Skeletal muscle satellite cell (primary cell): Measurements from ENCODE around the gene PSMB9. TPM values are rescaled to one million over a fixed set of nuclear protein-coding genes. Genes with fewer than 3 reads are reported as not detected.

Experiments
- H3K27me3 ChIP-seq: 2 replicates; pipeline ENCODE4 v1.7.0; 2013; ENCODE audit warnings: low read length; ENCODE audit not compliant: control insufficient read depth, insufficient read depth
- H3K36me3 ChIP-seq: 2 replicates; pipeline ENCODE4 v1.7.0; 2013; ENCODE audit warnings: mild to moderate bottlenecking, control low read depth, low read length; ENCODE audit not compliant: insufficient read depth
- H3K4me1 ChIP-seq: 2 replicates; pipeline ENCODE4 v1.7.0; 2013; ENCODE audit warnings: low read length; ENCODE audit not compliant: control insufficient read depth, insufficient read depth
- H3K4me2 ChIP-seq: 2 replicates; pipeline ENCODE4 v1.7.0; 2013; ENCODE audit warnings: mild to moderate bottlenecking, low read length
- H3K4me3 ChIP-seq: 2 replicates; pipeline ENCODE4 v1.7.0; 2013; ENCODE audit warnings: low read length
- H3K9ac ChIP-seq: 2 replicates; pipeline ENCODE4 v1.7.0; 2013; ENCODE audit warnings: mild to moderate bottlenecking, low read depth, low read length, moderate library complexity
- H3K9me3 ChIP-seq: replicated peaks from 2 replicates; pipeline ENCODE4 v1.7.0; 2013; ENCODE audit warnings: mild to moderate bottlenecking, control low read depth, low read length
- small RNA-seq: library from RNA; depleted of rRNA; stranded (forward); fragments of <200 nt; gene quantifications from one replicate; pipeline ENCODE3, GENCODE V24; 2012

PSMB9 gene

DNA sequence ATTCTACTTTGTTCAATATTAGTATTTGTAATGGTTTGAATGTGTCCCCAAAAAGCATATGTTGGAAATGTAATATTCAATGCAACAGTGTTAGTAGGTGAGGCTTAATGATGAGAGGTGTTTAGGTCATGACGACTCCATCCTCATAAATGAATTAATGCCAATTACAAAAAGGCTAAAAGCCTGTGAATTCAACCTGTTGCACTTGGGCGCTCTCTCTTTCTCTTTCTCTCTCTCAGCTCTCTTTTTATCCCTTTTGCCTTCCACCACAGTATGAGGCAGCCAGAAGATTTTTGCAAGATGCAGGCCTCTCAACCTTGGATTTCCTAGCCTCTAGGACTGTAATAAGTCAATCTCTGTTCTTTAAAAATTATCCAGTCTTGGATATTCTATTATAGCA, 34.6 kb downstream of the PSMB9 start:
- no peak overlapping the region for H3K9ac ChIP-seq
- peaks cover 11% of the 10 kb centered on the region for H3K4me1 ChIP-seq
- H3K36me3 ChIP-seq, result no peaks in the 10 kb centered on the region

DNA sequence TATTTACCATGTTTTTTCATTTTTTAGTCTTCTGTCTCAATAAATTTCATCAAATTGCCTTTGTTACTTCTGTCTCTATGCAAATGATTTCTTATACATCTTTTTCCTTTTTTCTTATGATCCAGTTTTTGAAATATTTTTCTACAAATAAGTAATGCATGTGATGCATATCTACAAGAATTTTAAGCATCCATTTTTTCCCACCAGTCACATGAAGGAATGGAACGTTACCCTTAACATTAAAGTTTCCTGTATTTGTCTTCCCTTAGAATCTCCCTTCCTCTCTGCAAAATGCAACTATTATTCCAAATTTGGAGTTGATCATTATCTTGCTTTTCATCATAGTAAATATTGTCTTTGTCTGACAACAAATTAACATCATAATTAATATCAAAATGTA, 35.5 kb downstream of the PSMB9 start:
- H3K36me3 ChIP-seq, result no peaks in the 10 kb centered on the region

More for the DNA sequence above, 34.6 kb downstream of the PSMB9 start:
- no peaks in the 10 kb centered on the region for H3K9me3 ChIP-seq
- no peak overlapping the region for H3K4me3 ChIP-seq
- peaks cover 7% of the 10 kb centered on the region for H3K27me3 ChIP-seq
- no peak overlapping the region for H3K4me2 ChIP-seq

DNA sequence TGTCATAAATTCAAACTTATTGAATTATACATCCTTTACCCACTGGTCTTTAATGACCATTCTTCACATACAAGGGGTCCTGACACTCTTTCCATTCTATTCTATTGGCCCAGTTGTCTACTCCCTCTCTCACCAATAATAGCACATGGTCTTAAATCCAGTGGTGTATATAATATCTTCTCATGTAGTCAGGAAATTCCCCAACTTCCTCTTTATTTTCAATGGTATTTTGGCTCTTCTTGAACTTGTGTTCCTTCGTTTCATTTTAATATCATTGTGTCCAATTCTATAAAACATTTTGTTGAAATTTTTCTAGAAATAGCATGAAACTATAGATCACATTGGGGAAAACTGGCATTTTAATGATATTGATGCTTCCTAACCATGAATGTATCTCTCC, 36.8 kb downstream of the PSMB9 start:
- Histone ChIP-seq H3K4me2 (no peak overlapping the region), H3K27me3 (no peaks in the 10 kb centered on the region), H3K36me3 (no peaks in the 10 kb centered on the region), H3K9me3 (no peaks in the 10 kb centered on the region), H3K4me1 (peaks cover 15% of the 10 kb centered on the region), H3K4me3 (no peak overlapping the region), H3K9ac (no peak overlapping the region)

More for the DNA sequence above, 35.5 kb downstream of the PSMB9 start:
- Histone ChIP-seq H3K27me3 (no peaks in the 10 kb centered on the region), H3K4me2 (no peak overlapping the region), H3K4me3 (no peak overlapping the region), H3K9me3 (no peaks in the 10 kb centered on the region), H3K9ac (no peak overlapping the region), H3K4me1 (peaks cover 11% of the 10 kb centered on the region)

DNA sequence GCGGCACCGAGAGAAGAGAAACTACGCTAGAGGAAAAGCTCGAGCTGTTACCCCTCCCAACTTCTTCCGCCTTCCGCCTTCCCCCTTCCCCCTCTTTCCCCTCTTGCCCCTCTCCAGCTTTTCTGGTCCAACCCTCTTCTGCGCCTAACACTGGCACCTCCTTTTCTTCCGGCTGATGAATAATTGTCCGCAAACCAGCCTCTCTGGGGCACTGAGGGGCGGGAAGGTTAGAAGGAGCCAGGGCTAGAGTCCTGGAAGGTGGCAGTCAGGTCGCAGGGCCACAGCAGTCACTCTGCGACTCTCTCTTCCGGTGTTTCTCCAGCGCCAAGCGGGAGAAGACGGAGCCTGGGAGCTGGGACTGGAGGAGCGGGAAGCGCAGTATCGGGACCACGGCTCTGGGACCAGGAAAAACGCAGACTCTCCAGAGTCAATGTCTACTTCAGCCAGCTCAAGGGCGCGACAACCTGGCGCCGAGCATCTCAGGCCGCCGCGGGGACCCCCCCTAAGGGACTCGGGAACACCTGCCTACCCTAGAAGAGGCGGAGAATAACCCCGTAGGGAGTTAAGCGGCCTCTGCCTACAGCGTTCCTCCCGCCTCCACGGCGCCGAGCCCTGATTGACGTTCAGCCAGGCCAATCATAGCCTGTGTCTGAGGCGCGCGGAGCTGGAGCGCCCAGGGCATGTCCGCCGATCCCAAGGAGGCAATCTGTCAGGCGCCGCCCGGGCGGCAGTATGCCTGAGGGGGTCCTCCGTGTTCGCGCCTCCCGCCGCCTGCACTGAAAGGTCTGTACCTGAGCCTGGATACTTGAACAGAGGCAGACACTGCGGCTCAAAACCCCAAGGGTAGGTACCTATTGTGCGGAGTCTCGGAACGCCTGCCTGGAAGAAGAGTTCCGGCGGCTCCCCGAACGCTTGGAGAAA, 40.4 kb downstream of the PSMB9 start:
- Histone ChIP-seq H3K9ac (peak overlapping the region; percentile 79), H3K27me3 (no peaks in the 10 kb centered on the region), H3K36me3 (no peaks in the 10 kb centered on the region), H3K4me2 (peak overlapping the region; percentile 95), H3K9me3 (no peaks in the 10 kb centered on the region), H3K4me3 (peak overlapping the region; percentile 96), H3K4me1 (peaks cover 5% of the 10 kb centered on the region)

DNA sequence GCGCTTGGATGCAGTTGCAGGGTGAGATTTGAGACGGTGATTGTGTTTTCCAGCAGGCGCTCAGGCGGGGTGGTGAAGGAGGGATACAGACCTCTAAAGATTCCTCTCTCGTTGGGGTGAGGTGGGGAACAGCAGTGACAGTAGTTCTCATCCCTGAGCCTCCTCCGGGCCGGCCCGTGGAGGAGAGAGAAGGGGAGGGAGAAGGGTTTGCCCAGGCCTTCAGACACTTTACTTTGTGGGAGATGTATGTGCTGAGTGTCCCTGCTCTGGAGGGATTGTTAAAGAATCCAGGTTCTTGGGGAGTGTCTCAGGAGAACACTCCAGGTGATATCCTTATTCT, 41.0 kb downstream of the PSMB9 start:
- peak overlapping the region; percentile 95 for H3K4me2 ChIP-seq
- no peaks in the 10 kb centered on the region for H3K27me3 ChIP-seq

DNA sequence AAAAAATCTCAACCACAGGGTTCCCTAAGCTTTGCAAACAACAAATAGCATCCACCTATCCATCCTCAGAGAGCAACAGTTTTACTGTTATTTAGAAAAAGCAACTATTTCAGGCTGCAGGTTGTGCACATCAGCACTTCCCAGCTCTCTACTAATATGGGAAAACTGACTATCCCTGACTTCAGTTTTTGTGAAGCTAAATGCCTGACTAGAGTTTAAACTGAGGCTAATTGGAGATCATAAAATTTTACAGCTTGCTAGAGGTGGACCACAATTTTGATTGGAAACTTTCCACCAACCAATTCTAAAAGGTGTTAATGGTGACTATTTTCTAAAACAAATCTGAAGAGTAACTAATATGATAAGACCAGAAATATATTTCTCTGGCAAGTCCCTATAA, 50.0 kb downstream of the PSMB9 start:
- no peaks in the 10 kb centered on the region for H3K9me3 ChIP-seq
- no peak overlapping the region for H3K4me2 ChIP-seq
- no peaks in the 10 kb centered on the region for H3K27me3 ChIP-seq
- H3K36me3 ChIP-seq, result peaks cover 6% of the 10 kb centered on the region
- peaks cover 5% of the 10 kb centered on the region for H3K4me1 ChIP-seq
- H3K9ac ChIP-seq, result no peak overlapping the region
- no peak overlapping the region for H3K4me3 ChIP-seq

More for the DNA sequence above, 41.0 kb downstream of the PSMB9 start:
- peak overlapping the region; percentile 96 for H3K4me3 ChIP-seq
- peaks cover 5% of the 10 kb centered on the region for H3K4me1 ChIP-seq
- H3K9ac ChIP-seq, result peak overlapping the region; percentile 79
- H3K9me3 ChIP-seq, result no peaks in the 10 kb centered on the region
- H3K36me3 ChIP-seq, result no peaks in the 10 kb centered on the region

DNA sequence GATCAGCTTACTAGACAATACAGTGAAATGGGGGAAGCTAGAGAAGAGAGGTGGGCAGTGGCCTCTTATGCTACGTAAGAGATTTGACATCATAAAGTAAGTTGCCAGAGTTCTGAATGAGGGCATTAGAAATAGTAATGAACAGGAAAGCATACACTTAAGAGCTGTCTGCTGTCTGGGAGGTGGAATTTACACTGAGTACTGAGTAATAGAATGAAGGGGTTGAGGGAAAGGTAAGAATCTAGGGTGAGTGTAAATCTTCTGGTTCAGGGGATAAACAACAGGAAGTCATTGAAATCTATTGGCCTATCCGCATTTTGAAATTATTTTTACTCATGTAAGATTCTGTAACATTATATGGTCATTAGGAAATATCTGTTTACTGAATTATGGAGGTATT, 51.1 kb downstream of the PSMB9 start:
- no peak overlapping the region for H3K4me3 ChIP-seq
- peaks cover 5% of the 10 kb centered on the region for H3K4me1 ChIP-seq
- peaks cover 6% of the 10 kb centered on the region for H3K36me3 ChIP-seq
- H3K9me3 ChIP-seq, result no peaks in the 10 kb centered on the region
- H3K9ac ChIP-seq, result no peak overlapping the region
- H3K27me3 ChIP-seq, result no peaks in the 10 kb centered on the region
- H3K4me2 ChIP-seq, result no peak overlapping the region

DNA sequence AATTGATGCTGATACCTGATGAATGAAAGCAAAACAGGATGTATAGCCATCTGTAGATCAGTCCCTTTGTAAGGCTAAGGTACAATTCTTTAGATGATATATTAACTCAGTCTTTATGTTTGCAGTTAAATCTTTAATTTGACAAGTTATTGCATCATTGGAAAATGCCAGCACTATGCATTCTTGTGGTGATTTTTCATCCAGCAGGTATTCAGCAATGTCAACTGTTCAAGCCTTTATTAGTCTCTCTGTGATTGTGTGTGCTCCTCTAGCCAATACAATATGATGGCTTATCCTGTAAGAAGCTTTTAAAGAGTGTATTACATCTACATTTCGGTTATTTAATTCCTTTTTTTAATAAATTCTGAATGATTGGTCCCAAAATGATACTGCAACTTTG, 52.5 kb downstream of the PSMB9 start:
- peak overlapping the region; percentile 38 for H3K4me2 ChIP-seq
- peaks cover 5% of the 10 kb centered on the region for H3K4me1 ChIP-seq
- H3K4me3 ChIP-seq, result no peak overlapping the region
- peaks cover under 1% of the 10 kb centered on the region for H3K36me3 ChIP-seq
- no peaks in the 10 kb centered on the region for H3K9me3 ChIP-seq
- H3K27me3 ChIP-seq, result no peaks in the 10 kb centered on the region
- no peak overlapping the region for H3K9ac ChIP-seq

DNA sequence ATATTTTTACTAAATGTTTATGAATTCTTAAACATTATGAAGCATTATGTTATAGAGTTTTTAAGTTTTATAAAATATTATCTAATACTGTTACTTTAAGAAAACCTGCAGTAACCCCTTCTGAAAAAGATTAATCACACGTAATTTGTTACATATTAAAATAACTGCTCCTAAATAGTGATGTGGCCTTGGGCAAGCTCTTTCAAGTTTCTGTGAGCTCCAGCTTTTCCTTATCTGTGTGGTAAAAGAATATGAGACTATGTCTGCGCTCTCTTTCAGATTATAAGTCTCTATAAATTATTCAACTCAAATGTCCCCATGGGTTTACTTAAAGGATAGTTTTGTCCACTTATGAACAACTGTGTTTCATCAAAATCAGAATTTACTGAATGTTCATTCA, 54.9 kb downstream of the PSMB9 start:
- H3K9me3 ChIP-seq, result no peaks in the 10 kb centered on the region
- H3K27me3 ChIP-seq, result peaks cover 12% of the 10 kb centered on the region
- no peak overlapping the region for H3K4me3 ChIP-seq
- H3K9ac ChIP-seq, result no peak overlapping the region
- H3K36me3 ChIP-seq, result no peaks in the 10 kb centered on the region
- H3K4me2 ChIP-seq, result no peak overlapping the region
- peaks cover 5% of the 10 kb centered on the region for H3K4me1 ChIP-seq

Small RNA genes lying within 50 kb of the gene (small RNA-seq; reads per million reads assigned to genes)
- not detected for gene HLA-Z
